H1 (cell line): ENCODE results near the gene TAS2R39. TPM values are rescaled to one million over a fixed set of nuclear protein-coding genes. Genes with fewer than 3 reads are reported as not detected.

Experiments used
- CTCF ChIA-PET: fragments of 300-600 bp; sonication (Branson Sonifier 250); formaldehyde crosslinking; loops from one replicate; lab custom pipeline; 2021; ENCODE audit not compliant: partially characterized antibody; lab: Charles Lee
- POLR2A ChIA-PET: fragments of 300-600 bp; sonication (Branson Sonifier 250); formaldehyde crosslinking; loops from one replicate; lab custom pipeline; 2021; ENCODE audit warnings: inconsistent platforms; ENCODE audit not compliant: partially characterized antibody; lab: Charles Lee
- DNase-seq, 2 experiments: peaks; one replicate each; pipeline versions ENCODE4 v3.0.0 to v3.0.0-alpha.2; 2010 to 2022; ENCODE audit warnings: low spot score in 2 of 2, low read depth in 1 of 2, mixed read lengths in 1 of 2
- FAIRE-seq: peaks from 2 replicates; lab custom pipeline; 2011; peaks lifted over from hg19 to GRCh38; lab: Jason Lieb, UNC
- H2AFZ ChIP-seq: 2 replicates; pipeline ENCODE4 v1.8.1; 2012; ENCODE audit warnings: low read length, inconsistent platforms
- H2AK5ac ChIP-seq: 2 replicates; pipeline ENCODE4 v1.6.1; 2013; ENCODE audit warnings: low read depth, low read length
- H2BK120ac ChIP-seq: replicated peaks from 2 replicates; pipeline ENCODE3; 2013; ENCODE audit warnings: low read depth, low read length, inconsistent platforms
- H2BK12ac ChIP-seq: 2 replicates; pipeline ENCODE4 v1.6.1; 2013; ENCODE audit warnings: low read depth, low read length
- H2BK15ac ChIP-seq: 2 replicates; pipeline ENCODE4 v1.6.1; 2013; ENCODE audit warnings: low read length
- H2BK20ac ChIP-seq: 2 replicates; pipeline ENCODE4 v1.6.1; 2013; ENCODE audit warnings: low read length
- H2BK5ac ChIP-seq: 2 replicates; pipeline ENCODE4 v1.6.1; 2013; ENCODE audit warnings: low read depth, low read length
- H3K14ac ChIP-seq: 2 replicates; pipeline ENCODE4 v1.6.1; 2013; ENCODE audit warnings: inconsistent platforms; ENCODE audit not compliant: insufficient read length
- H3K18ac ChIP-seq: 2 replicates; pipeline ENCODE4 v1.6.1; 2013; ENCODE audit warnings: low read length; ENCODE audit errors: extremely low read depth
- H3K23ac ChIP-seq: 2 replicates; pipeline ENCODE4 v1.6.1; 2013; ENCODE audit warnings: inconsistent platforms; ENCODE audit not compliant: insufficient read length
- H3K23me2 ChIP-seq: 2 replicates; pipeline ENCODE4 v1.6.1; 2013; ENCODE audit warnings: low read depth, low read length
- H3K27ac ChIP-seq: 2 replicates; pipeline ENCODE4 v1.6.1; 2011; ENCODE audit warnings: low read depth, low read length, inconsistent platforms
- H3K27me3 ChIP-seq, 4 experiments: replicated peaks in 1 of 4; 1 replicate in 1 of 4; 2 replicates in 3 of 4; pipeline versions ENCODE4 v1.6.1 to v1.8.1; 2011 to 2013; ENCODE audit warnings: low read length in 3 of 4, mild to moderate bottlenecking in 3 of 4, inconsistent platforms in 2 of 4, mixed read lengths in 2 of 4, moderate library complexity in 1 of 4; ENCODE audit not compliant: control insufficient read depth in 3 of 4, insufficient read depth in 3 of 4; ENCODE audit errors: extremely low read depth in 1 of 4
- H3K36me3 ChIP-seq, 4 experiments: 2 replicates each; pipeline versions ENCODE4 v1.6.1 to v1.8.1; 2011 to 2013; ENCODE audit warnings: mild to moderate bottlenecking in 4 of 4, low read length in 3 of 4, moderate library complexity in 2 of 4, control low read depth in 1 of 4, inconsistent platforms in 1 of 4; ENCODE audit not compliant: insufficient read depth in 4 of 4, control insufficient read depth in 2 of 4
- H3K4ac ChIP-seq: replicated peaks from 2 replicates; pipeline ENCODE3; 2013; ENCODE audit warnings: low read length, low read depth, mixed read lengths, inconsistent platforms; ENCODE audit not compliant: insufficient read length
- H3K4me1 ChIP-seq, 4 experiments: replicated peaks in 1 of 4; 1 replicate in 1 of 4; 2 replicates in 3 of 4; pipeline versions ENCODE4 v1.6.1 to v1.8.1; 2011 to 2013; ENCODE audit warnings: low read length in 3 of 4, inconsistent platforms in 2 of 4, mixed read lengths in 1 of 4; ENCODE audit not compliant: insufficient read depth in 4 of 4, control insufficient read depth in 3 of 4
- H3K4me2 ChIP-seq, 2 experiments: 2 replicates each; pipeline versions ENCODE4 v1.6.1 to v1.8.1; 2011 to 2013; ENCODE audit warnings: low read depth in 2 of 2, low read length in 2 of 2, control low read depth in 1 of 2, inconsistent platforms in 1 of 2, mild to moderate bottlenecking in 1 of 2; ENCODE audit not compliant: insufficient read depth in 1 of 2
- H3K4me3 ChIP-seq, 4 experiments: fragments of 200-600, 300-600 bp in 1 of 4; sonication (generic), shearing (Covaris generic), sonication (Bioruptor Twin) in 1 of 4; 2 replicates each; pipeline versions ENCODE4 v1.5.1 to v1.8.1; 2011 to 2016; ENCODE audit warnings: low read length in 4 of 4, low read depth in 3 of 4, control low read depth in 2 of 4, inconsistent platforms in 2 of 4, mild to moderate bottlenecking in 2 of 4, mixed read lengths in 1 of 4, moderate library complexity in 1 of 4; ENCODE audit not compliant: insufficient read depth in 2 of 4; ENCODE audit errors: extremely low read depth in 1 of 4
- H3K56ac ChIP-seq: replicated peaks from 2 replicates; pipeline ENCODE3; 2013; ENCODE audit warnings: low read depth, mild to moderate bottlenecking, mixed read lengths, low read length, inconsistent platforms; ENCODE audit not compliant: insufficient read length
- H3K79me1 ChIP-seq: 2 replicates; pipeline ENCODE4 v1.6.1; 2013; ENCODE audit warnings: low read depth, low read length, control low read depth
- H3K79me2 ChIP-seq, 2 experiments: 2 replicates each; pipeline versions ENCODE4 v1.6.1 to v1.8.1; 2012 to 2013; ENCODE audit warnings: low read length in 2 of 2, mild to moderate bottlenecking in 2 of 2, inconsistent platforms in 1 of 2; ENCODE audit not compliant: insufficient read depth in 2 of 2, control insufficient read depth in 1 of 2
- H3K9ac ChIP-seq, 4 experiments: replicated peaks in 1 of 4; 1 replicate in 1 of 4; 2 replicates in 3 of 4; pipeline versions ENCODE4 v1.6.1 to v1.8.1; 2011 to 2013; ENCODE audit warnings: low read depth in 3 of 4, low read length in 3 of 4, control low read depth in 2 of 4, mild to moderate bottlenecking in 2 of 4, moderate library complexity in 2 of 4, inconsistent platforms in 1 of 4; ENCODE audit errors: extremely low read depth in 1 of 4
- H3K9me3 ChIP-seq, 2 experiments: 2 replicates each; pipeline versions ENCODE4 v1.6.1 to v1.8.1; 2012 to 2013; ENCODE audit warnings: mild to moderate bottlenecking in 2 of 2, moderate library complexity in 2 of 2, control low read depth in 1 of 2, inconsistent platforms in 1 of 2, low read depth in 1 of 2, low read length in 1 of 2, mixed read lengths in 1 of 2; ENCODE audit not compliant: insufficient read depth in 2 of 2
- H4K20me1 ChIP-seq, 2 experiments: replicated peaks in 1 of 2; 2 replicates each; pipeline versions ENCODE3 to v1.8.1; 2011 to 2013; ENCODE audit warnings: inconsistent platforms in 2 of 2, low read length in 2 of 2, mild to moderate bottlenecking in 1 of 2; ENCODE audit not compliant: insufficient read depth in 2 of 2, control insufficient read depth in 1 of 2
- H4K5ac ChIP-seq: 2 replicates; pipeline ENCODE4 v1.6.1; 2013; ENCODE audit warnings: low read length, low read depth, mixed read lengths, inconsistent platforms; ENCODE audit not compliant: insufficient read length
- H4K8ac ChIP-seq: 2 replicates; pipeline ENCODE4 v1.8.0; 2013; ENCODE audit warnings: mild to moderate bottlenecking, moderate library complexity, low read length, inconsistent platforms; ENCODE audit not compliant: insufficient read depth; ENCODE audit errors: extremely low read depth
- H4K91ac ChIP-seq: replicated peaks from 2 replicates; pipeline ENCODE3; 2013; ENCODE audit warnings: low read length, mixed read lengths, inconsistent platforms; ENCODE audit not compliant: insufficient read length
- CEBPB ChIP-seq: IDR thresholded peaks from 2 replicates; pipeline ENCODE4 v1.6.1; 2012; ENCODE audit warnings: low read depth, low read length
- EGR1 ChIP-seq: IDR thresholded peaks from 2 replicates; pipeline ENCODE4 v1.6.1; 2011; ENCODE audit warnings: low read depth, low read length, borderline replicate concordance
- GTF2F1 ChIP-seq: IDR thresholded peaks from 2 replicates; pipeline ENCODE4 v1.6.1; 2012; ENCODE audit warnings: low read depth, low read length, improper control_type of control experiment, borderline replicate concordance
- HDAC2 ChIP-seq, 2 experiments: fragments of 300-600 bp in 1 of 2; sonication (generic) in 1 of 2; IDR thresholded peaks; 2 replicates each; pipeline ENCODE4 v1.6.1; 2011 to 2012; ENCODE audit warnings: low read depth in 2 of 2, low read length in 2 of 2, mild to moderate bottlenecking in 2 of 2, moderate library complexity in 2 of 2, borderline replicate concordance in 1 of 2, inconsistent platforms in 1 of 2
- HDAC6 ChIP-seq: IDR thresholded peaks from one replicate; pipeline ENCODE4 v1.7.1; 2012; ENCODE audit warnings: low read depth, mild to moderate bottlenecking, inconsistent platforms, low read length, moderate library complexity
- KDM5A ChIP-seq: fragments of 200-600 bp; IDR thresholded peaks from 2 replicates; pipeline ENCODE4 v1.7.1; 2012; ENCODE audit warnings: mild to moderate bottlenecking, low read length, inconsistent platforms, mixed read lengths
- MAX ChIP-seq: IDR thresholded peaks from 2 replicates; pipeline ENCODE4 v1.6.1; 2012; ENCODE audit warnings: inconsistent platforms
- PHF8 ChIP-seq: fragments of 200-600 bp; sonication (generic); conservative IDR thresholded peaks from 2 replicates; pipeline ENCODE4 v1.7.1; 2012; ENCODE audit warnings: low read depth, mild to moderate bottlenecking, inconsistent platforms, low read length, moderate library complexity
- RFX5 ChIP-seq: IDR thresholded peaks from 2 replicates; pipeline ENCODE4 v1.6.1; 2011; ENCODE audit warnings: low read depth, low read length, improper control_type of control experiment, borderline replicate concordance
- RNF2 ChIP-seq: fragments of 200-900, 300-1000 bp; sonication (generic); IDR thresholded peaks from 2 replicates; pipeline ENCODE4 v1.7.1; 2016; ENCODE audit warnings: borderline replicate concordance, low read depth, mild to moderate bottlenecking, antibody characterized with exemption, low read length; ENCODE audit not compliant: poor library complexity, severe bottlenecking; ENCODE audit errors: missing control alignments
- RXRA ChIP-seq: IDR thresholded peaks from 2 replicates; pipeline ENCODE4 v1.6.1; 2011; ENCODE audit warnings: low read depth, mild to moderate bottlenecking, low read length, moderate library complexity; ENCODE audit not compliant: insufficient read depth
- SUZ12 ChIP-seq: fragments of 200-600 bp; sonication (generic); IDR thresholded peaks from 2 replicates; pipeline ENCODE4 v1.6.1; 2012; ENCODE audit warnings: mild to moderate bottlenecking, inconsistent platforms, low read length, moderate library complexity, mixed read lengths
- TAF1 ChIP-seq: IDR thresholded peaks from 2 replicates; pipeline ENCODE4 v1.6.1; 2011; ENCODE audit warnings: mild to moderate bottlenecking, low read depth, low read length
- TAF7 ChIP-seq: optimal IDR thresholded peaks from 2 replicates; pipeline ENCODE3; 2011; ENCODE audit warnings: low read depth, mild to moderate bottlenecking, inconsistent platforms, low read length, moderate library complexity, borderline replicate concordance
- WGBS, 2 experiments: shearing (Covaris generic) in 1 of 2; methylation state at CpG; one replicate each; pipeline versions ENCODE4 v1.1.6 to v1.1.7; 2013 to 2015; ENCODE audit warnings: low lambda C conversion rate in 2 of 2, mixed read lengths in 2 of 2, inconsistent platforms in 1 of 2, low coverage in 1 of 2, missing lambda C conversion rate in 1 of 2; ENCODE audit not compliant: insufficient replicate concordance in 2 of 2, insufficient coverage in 1 of 2, insufficient read length in 1 of 2; ENCODE audit errors: extremely low coverage in 1 of 2, missing lambda C conversion rate in 1 of 2; 5-methylcytosine and 5-hydroxymethylcytosine counted together
- polyA plus RNA-seq, 7 experiments: library from polyadenylated mRNA; depleted of rRNA in 3 of 7; stranded (reverse) in 5 of 7; unstranded in 2 of 7; fragments of >200 nt in 5 of 7; fragments of 200-250 nt in 2 of 7; gene quantifications; 1 replicate in 5 of 7; 2 replicates in 1 of 7; 4 replicates in 1 of 7; pipeline versions ENCODE4 v1.2.1 to v1.2.3, GENCODE V29; 2011 to 2013; ENCODE audit warnings: missing spikeins in 2 of 7, mixed read lengths in 2 of 7
- total RNA-seq: library from RNA; stranded (reverse); fragmentation: NEBNext Ultra II Directional; extraction: Animal tissue kit (Norgen Biotek cat#: 25700); gene quantifications from 2 replicates; pipeline ENCODE4 v1.2.1, GENCODE V29; 2021

Gene TAS2R39
- total and polyA plus RNA-seq, 2 of the 8 experiments (the other 6 are each of a cell fraction or from before 2014, with no cell fraction given), result not detected

- H3K18ac ChIP-seq, result no peak overlapping the region
- no peaks in the 10 kb centered on the region for H3K9me3 ChIP-seq
- FAIRE-seq (no peak), DNase-seq (no peak)
- no peak overlapping the region for H2AFZ ChIP-seq
- H2BK5ac ChIP-seq, result no peak overlapping the region
- CTCF ChIA-PET, result interaction anchor here (0.6 to 2.7 kb wide), 3 partner anchors 161 to 170 kb away, joined by 3 to 11 read pairs (median 3); no protein-coding TSS in a partner anchor
- no peak overlapping the region for H3K27ac ChIP-seq
- no peak overlapping the region for H3K14ac ChIP-seq
- H3K23ac ChIP-seq, result no peak overlapping the region
- H2AK5ac ChIP-seq, result no peak overlapping the region
- H3K79me1 ChIP-seq, result no peaks in the 10 kb centered on the region
- H3K79me2 ChIP-seq, result no peaks in the 10 kb centered on the region
- H4K20me1 ChIP-seq, result no peaks in the 10 kb centered on the region
- H2BK15ac ChIP-seq, result no peak overlapping the region
- H3K4me1 ChIP-seq, result no peaks in the 10 kb centered on the region
- no peak overlapping the region for H4K91ac ChIP-seq
- no peak overlapping the region for H4K5ac ChIP-seq
- H3K4me2 ChIP-seq, result no peak overlapping the region
- WGBS, 2 experiments, result 82% methylated on average over 4 of the region's 4 CpGs; no CpG with 5 or more reads in 1 of the 2 experiments
- no peak overlapping the region for H2BK12ac ChIP-seq
- H3K56ac ChIP-seq, result no peak overlapping the region
- no peak overlapping the region for H2BK20ac ChIP-seq
- no peak overlapping the region for H3K4me3 ChIP-seq
- POLR2A ChIA-PET, result no interaction called here
- H3K4ac ChIP-seq, result no peak overlapping the region
- H3K36me3 ChIP-seq, result no peaks in the 10 kb centered on the region
- H3K23me2 ChIP-seq, result no peaks in the 10 kb centered on the region
- no peak overlapping the region for H4K8ac ChIP-seq
- H3K9ac ChIP-seq, result no peak overlapping the region
- H2BK120ac ChIP-seq, result no peak overlapping the region
- H3K27me3 ChIP-seq, result no peaks in the 10 kb centered on the region
- TF ChIP-seq HDAC2 (IDR thresholded peaks at IDR 0.05; ENCODE audit: borderline replicate concordance in 1 of 2, low read depth in 2 of 2, low read length in 2 of 2) (no peak), EGR1 (no peak), GTF2F1 (no peak), RFX5 (no peak), KDM5A (no peak), HDAC6 (no peak), MAX (no peak), RXRA (no peak), TAF7 (no peak), RNF2 (no peak), TAF1 (no peak), SUZ12 (no peak), PHF8 (no peak), CEBPB (no peak)
Measured at GRCh38 chr7:143172354-143172753, 10.9 kb upstream of the TAS2R39 start.
